AG08396 (cell line): ENCODE results near the gene NOS1AP.
"Not testable (repeated sequence)": the region's sequence is repeated elsewhere in the genome, so short reads cannot be mapped to it uniquely, and the experiment has no call there.

Source experiments
- DNase-seq: peaks from one replicate; pipeline ENCODE4 v3.0.0; 2012; ENCODE audit warnings: low spot score, mixed read lengths

Gene NOS1AP

GRCh38 chr1:162169031-162169790, 99.7 kb downstream of the NOS1AP start:
- DNase-seq: no peak

GRCh38 chr1:162171111-162171510, 101.6 kb downstream of the NOS1AP start:
- DNase-seq: no peak

DNA sequence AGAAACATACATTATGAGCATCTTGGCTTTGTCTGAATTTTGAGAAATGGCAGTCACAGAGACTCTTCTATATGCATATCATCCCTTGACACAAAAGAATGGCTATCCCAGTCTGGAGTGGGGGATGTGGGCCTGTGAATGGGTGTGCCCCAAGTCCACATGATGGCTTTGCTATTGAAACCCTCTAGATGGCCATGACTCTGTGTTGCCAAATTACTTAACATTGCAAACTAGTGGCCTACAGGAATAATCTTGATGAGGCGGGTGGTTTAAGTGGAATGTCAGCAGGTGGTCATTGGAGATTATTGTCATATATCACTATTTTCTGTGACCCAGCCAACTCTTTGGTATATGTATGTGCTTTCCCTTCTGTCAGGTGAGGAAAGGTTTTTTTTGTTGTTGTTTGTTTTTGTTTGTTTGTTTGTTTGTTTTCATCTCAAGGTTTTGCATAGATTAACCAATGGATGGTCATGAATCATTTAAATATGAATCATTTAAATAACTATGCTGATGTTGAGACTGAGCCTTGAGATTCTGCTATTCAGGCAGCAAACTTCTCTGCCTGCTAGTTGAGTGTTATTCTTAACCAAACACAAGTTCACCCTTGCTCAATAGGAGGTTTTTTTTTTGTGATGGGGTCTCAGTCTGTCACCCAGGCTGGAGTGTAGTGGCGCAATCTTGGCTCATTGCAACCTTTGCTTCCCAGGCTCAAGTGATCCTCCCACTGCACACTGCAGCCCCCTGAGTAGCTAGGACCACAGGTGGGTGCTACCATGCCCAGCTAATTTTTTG, 103.0 kb downstream of the NOS1AP start:
- no peak for DNase-seq

DNA sequence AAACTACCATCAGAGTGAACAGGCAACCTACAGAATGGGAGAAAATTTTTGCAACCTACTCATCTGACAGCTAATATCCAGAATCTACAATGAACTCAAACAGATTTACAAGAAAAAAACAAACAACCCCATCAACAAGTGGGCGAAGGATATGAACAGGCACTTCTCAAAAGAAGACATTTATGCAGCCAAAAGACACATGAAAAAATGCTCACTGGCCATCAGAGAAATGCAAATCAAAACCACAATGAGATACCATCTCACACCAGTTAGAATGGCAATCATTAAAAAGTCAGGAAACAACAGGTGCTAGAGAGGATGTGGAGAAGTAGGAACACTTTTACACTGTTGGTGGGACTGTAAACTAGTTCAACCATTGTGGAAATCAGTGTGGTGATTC, 104.1 kb downstream of the NOS1AP start:
- not testable (repeated sequence) for DNase-seq

DNA sequence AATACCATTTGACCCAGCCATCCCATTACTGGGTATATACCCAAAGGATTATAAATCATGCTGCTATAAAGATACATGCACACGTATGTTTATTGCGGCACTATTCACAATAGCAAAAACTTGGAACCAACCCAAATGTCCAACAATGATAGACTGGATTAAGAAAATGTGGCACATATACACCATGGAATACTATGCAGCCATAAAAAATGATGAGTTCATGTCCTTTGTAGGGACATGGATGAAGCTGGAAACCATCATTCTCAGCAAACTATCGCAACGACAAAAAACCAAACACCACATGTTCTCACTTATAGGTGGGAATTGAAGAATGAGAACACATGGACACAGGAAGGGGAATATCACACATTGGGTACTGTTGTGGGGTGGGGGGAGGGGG, 104.5 kb downstream of the NOS1AP start:
- not testable (repeated sequence) for DNase-seq

- no peak for DNase-seq
Observed at GRCh38 chr1:162175379-162176081, 106.0 kb downstream of the NOS1AP start.

DNA sequence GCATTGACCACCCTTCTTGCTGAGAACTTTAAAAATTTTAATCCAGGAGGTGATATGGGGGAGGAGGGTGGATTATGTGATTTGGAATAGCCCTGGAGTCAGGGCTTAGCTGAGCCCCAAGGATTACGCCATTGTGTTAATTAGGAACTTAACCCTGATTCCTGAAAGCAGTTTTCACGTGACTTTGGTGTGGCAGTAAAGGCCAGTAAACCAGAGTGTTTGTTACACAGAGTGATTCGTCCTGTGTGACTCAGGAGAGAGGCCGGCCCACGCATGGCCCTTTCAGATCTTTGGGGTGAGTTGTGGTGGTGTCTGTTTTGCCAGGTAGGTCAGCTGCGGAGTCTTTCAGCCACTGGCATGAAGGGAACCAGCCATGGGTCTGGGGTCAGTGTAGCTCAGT, 107.6 kb downstream of the NOS1AP start:
- DNase-seq: no peak

GRCh38 chr1:162178432-162178831, 108.9 kb downstream of the NOS1AP start:
- DNase-seq: no peak

DNA sequence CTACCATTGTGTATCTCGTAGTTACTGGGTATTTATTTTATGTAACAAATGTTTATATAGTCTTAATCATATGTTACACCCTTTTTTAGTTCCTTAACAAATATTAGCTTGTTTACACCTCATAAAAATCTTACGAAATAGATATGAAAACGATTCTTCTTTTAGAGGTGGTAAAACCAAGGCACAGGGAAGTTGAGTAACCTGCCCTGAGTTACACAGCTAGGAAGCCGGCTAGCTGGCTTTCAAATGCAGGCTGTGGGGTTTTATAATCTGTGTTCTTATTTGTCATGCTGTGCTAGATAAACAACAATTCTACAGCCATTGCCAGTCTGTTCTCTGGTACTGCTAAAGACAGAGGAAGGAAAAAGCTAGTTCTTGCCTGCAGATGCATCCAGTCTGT, 109.6 kb downstream of the NOS1AP start:
- no peak for DNase-seq

DNA sequence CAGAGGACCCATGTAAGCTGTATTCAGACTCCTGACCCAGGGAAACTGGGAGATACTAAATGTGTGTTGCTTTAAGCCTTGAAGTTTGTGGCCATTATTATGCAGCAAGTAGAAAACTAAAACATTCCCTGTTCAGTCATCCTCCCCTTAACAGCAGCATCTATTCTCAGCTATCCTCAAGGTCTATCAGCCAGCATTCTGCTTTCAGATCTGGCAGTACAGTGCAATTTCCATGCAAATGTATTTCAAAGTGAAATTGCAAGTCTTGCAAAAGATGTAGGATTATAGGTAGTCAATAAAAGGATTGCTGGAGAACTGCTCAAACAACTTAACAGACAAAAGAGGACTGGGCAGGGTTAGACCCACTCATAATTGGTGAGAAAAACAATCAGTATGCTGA, 111.3 kb downstream of the NOS1AP start:
- DNase-seq: no peak

GRCh38 chr1:162182090-162182489, 112.6 kb downstream of the NOS1AP start:
- no peak for DNase-seq

GRCh38 chr1:162185314-162186025, 116.0 kb downstream of the NOS1AP start:
- DNase-seq: no peak

DNA sequence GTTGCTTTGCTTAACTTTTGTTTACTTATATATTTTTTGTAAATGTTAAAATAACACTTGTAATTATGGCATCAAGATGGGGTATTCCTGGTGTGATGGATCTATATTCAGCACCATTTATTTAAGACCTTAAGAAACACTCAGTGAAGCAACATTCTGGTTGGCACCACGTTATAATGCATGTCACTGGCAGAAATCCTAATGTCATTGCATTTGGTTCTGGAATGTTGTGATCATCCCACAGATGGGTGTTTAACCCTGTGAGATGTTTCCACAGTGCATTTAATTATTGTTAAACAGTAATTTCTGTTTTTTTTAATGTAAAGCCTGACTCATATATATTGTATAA, 116.5 kb downstream of the NOS1AP start:
- DNase-seq: no peak

GRCh38 chr1:162186406-162186805, 116.9 kb downstream of the NOS1AP start:
- no peak for DNase-seq

- no peak for DNase-seq
Observed at GRCh38 chr1:162187687-162188276, 118.3 kb downstream of the NOS1AP start.

- no peak for DNase-seq
Observed at GRCh38 chr1:162189345-162189744, 119.9 kb downstream of the NOS1AP start.

DNA sequence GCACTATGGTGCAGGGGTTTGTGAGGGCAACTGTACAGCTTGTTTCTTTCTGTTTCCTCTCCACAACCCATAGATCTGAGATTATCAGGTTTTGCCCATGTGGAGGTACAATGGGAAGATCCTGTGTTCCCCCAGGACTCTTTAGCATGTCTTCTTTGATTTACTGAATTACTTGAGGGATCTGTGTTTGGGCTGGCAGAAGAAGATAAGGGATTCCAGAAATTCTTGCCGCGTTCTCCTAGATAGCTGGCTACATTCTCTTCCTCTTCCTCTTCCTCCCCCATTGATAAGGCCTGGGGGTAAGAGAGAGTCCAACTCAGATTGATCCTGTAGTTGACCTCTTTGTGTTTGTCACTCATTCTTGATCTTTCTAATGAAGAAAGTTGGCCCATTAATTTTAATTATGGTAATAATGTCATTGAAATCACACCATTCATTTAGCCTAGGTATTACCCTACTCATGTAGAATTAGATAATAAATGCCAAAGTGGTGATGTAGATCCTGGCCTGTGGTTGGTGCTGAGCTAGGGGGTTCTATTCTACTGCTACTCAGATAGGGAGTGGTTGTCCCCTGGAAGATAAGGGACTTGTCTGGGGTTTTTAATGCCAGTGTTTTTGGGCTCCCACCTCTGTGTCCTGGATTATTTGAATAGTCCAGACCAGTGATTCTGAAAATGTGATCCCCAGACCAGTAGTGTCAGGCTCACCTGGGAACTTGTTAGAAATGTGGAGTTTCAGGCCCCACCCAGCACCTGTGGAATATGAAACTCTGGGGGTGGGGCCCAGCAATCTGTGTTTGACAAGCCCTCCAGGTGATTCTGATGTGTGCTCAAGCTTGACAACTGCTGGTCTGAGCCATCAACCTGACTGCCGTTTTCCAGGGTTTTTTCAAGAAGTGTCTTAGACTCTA, 122.2 kb downstream of the NOS1AP start:
- no peak for DNase-seq

- DNase-seq: no peak
Observed at GRCh38 chr1:162192306-162192678, 122.8 kb downstream of the NOS1AP start.

DNA sequence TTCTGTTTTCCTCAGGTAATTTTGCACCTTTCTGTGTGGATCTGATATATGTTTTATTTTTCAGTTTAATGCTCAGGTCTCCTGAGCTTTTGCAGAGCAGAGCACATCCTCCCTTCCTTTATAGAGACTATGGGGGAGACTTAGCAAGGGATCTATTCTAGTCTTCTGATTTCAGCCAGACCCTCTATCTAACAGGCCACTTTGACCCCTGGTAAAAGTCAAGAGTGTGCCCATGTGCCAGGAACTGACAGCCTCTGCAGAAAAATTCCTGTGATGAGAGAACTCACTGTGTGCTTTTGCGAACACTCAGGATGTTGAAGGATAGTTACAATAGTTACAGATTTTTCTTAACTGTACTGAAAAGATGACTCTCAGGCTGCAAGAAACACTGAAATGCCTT, 123.3 kb downstream of the NOS1AP start:
- DNase-seq: no peak

GRCh38 chr1:162193221-162193620, 123.7 kb downstream of the NOS1AP start:
- no peak for DNase-seq

DNA sequence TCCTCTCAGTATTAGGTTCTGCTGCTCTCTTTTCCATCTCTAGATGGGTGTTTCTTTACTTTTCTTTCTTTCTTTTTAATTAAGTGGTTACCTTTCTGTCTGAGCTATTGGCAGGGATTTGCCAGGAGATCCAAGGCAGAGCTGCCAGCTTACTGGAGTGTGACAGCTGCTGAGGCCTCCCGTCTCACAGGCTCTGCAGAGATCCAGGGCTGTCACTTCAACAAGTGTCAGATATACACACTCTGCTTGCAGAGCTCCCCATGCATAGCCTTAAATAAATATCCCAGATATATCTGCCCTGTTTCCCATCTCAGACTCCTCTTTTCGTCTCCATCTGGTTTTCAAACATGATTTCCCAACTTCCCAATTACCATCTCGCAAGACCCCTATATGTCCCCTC, 124.3 kb downstream of the NOS1AP start:
- no peak for DNase-seq
